Thoracic aorta (tissue), 2 donors: ENCODE data around the gene CIB4. TPM values are rescaled to one million over a fixed set of nuclear protein-coding genes. Genes with fewer than 3 reads are reported as not detected.

Experiments used
- ATAC-seq: fragments of 150-250 bp; one replicate; pipeline ENCODE4 v1.8.0; 2017; ENCODE audit warnings: low read depth; ENCODE audit not compliant: insufficient number of reproducible peaks, low FRiP score
- DNase-seq: peaks from one replicate; pipeline ENCODE4 v3.0.0-alpha.2; 2020; ENCODE audit warnings: low spot score
- H3K27ac ChIP-seq, 2 donors: fragments of 200-600 bp; sonication (generic); 1 replicate in 1 of 2; 2 replicates in 1 of 2; pipeline ENCODE4 v1.5.1; 2016; ENCODE audit warnings: mild to moderate bottlenecking in 2 of 2, moderate library complexity in 2 of 2
- H3K27me3 ChIP-seq: fragments of 200-600 bp; sonication (generic); replicated peaks from 2 replicates; pipeline ENCODE4 v1.6.0; 2016; ENCODE audit warnings: mild to moderate bottlenecking; ENCODE audit not compliant: insufficient read depth
- H3K36me3 ChIP-seq: fragments of 200-600 bp; sonication (generic); one replicate; pipeline ENCODE4 v1.5.1; 2016
- H3K4me1 ChIP-seq, 2 donors: fragments of 200-600 bp; sonication (generic); 1 replicate in 1 of 2; 2 replicates in 1 of 2; pipeline versions ENCODE4 v1.5.1 to v1.6.0; 2016; ENCODE audit warnings: low read depth in 2 of 2, mild to moderate bottlenecking in 1 of 2; ENCODE audit not compliant: control insufficient read depth in 1 of 2
- H3K4me3 ChIP-seq: fragments of 200-600 bp; sonication (generic); 2 replicates; pipeline ENCODE4 v1.5.1; 2016; ENCODE audit warnings: mild to moderate bottlenecking
- H3K9me3 ChIP-seq: fragments of 200-600 bp; sonication (generic); 2 replicates; pipeline ENCODE4 v1.5.1; 2016
- total RNA-seq, 2 donors: library from RNA; depleted of rRNA; stranded (reverse); fragments of >200 nt; gene quantifications; one replicate each; pipeline versions ENCODE4 v1.1.0 to v1.2.3, GENCODE V29; 2016
- TF ChIP-seq, protein P1 (sequence below): fragments of 200-600 bp; sonication (generic); IDR thresholded peaks from one replicate; pipeline ENCODE4 v1.5.1; 2019; ENCODE audit warnings: antibody characterized with exemption

The CIB4 gene
- total RNA-seq, 2 donors from 2014 or later: not detected

DNA sequence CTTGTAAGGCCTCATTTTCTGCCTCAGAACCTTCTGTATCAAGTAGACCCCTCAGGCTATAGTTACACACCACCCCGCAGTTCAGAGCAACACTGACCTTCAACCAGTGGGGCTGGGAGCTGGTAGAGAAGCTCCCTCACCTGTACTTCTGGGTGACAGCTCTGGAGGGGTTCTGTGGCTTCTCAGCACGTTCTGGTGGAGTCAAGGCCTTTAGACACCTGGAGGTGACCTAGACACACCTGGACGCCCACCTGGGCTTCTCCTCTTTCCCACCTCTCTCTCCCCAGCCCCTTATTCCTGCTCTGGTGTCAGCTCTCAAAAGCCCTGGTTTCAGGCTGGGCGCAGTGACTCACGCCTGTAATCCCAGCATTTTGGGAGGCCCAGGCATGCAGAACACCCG lies 7.3 kb upstream of the CIB4 start:
- H3K36me3 ChIP-seq: no peaks in the 10 kb centered on the region
- no peak overlapping the region for H3K27ac ChIP-seq
- H3K4me1 ChIP-seq: no peaks in the 10 kb centered on the region
- TF ChIP-seq, protein P1, sequence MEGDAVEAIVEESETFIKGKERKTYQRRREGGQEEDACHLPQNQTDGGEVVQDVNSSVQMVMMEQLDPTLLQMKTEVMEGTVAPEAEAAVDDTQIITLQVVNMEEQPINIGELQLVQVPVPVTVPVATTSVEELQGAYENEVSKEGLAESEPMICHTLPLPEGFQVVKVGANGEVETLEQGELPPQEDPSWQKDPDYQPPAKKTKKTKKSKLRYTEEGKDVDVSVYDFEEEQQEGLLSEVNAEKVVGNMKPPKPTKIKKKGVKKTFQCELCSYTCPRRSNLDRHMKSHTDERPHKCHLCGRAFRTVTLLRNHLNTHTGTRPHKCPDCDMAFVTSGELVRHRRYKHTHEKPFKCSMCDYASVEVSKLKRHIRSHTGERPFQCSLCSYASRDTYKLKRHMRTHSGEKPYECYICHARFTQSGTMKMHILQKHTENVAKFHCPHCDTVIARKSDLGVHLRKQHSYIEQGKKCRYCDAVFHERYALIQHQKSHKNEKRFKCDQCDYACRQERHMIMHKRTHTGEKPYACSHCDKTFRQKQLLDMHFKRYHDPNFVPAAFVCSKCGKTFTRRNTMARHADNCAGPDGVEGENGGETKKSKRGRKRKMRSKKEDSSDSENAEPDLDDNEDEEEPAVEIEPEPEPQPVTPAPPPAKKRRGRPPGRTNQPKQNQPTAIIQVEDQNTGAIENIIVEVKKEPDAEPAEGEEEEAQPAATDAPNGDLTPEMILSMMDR: no peak
- DNase-seq: no peak
- H3K9me3 ChIP-seq: no peaks in the 10 kb centered on the region
- ATAC-seq: no peak
- H3K27me3 ChIP-seq: no peaks in the 10 kb centered on the region
- no peak overlapping the region for H3K4me3 ChIP-seq

DNA sequence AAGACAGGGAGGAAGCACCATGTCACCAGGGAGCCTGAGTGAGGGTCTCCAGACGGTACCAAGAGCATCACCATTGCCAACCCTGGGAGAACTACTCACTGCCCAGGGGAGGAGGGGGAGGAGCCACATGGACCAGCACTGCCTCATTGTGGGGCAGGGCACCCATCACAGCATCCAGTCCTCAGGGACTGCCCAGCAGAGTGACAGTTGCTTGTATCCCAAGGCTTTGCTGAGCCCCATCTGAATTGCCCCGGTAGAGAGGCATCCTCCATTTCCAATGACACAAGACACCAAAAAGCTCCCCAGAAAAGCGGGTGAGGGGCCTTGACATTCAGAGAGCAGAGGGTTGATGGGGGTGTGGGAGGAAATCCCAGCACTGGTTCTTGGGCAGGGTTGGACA lies 6.8 kb upstream of the CIB4 start:
- no peaks in the 10 kb centered on the region for H3K9me3 ChIP-seq
- H3K27ac ChIP-seq: no peak overlapping the region
- no peaks in the 10 kb centered on the region for H3K4me1 ChIP-seq
- H3K36me3 ChIP-seq: no peaks in the 10 kb centered on the region
- TF ChIP-seq, protein P1: no peak
- no peak for ATAC-seq
- H3K27me3 ChIP-seq: no peaks in the 10 kb centered on the region
- DNase-seq: no peak
- no peak overlapping the region for H3K4me3 ChIP-seq

DNA sequence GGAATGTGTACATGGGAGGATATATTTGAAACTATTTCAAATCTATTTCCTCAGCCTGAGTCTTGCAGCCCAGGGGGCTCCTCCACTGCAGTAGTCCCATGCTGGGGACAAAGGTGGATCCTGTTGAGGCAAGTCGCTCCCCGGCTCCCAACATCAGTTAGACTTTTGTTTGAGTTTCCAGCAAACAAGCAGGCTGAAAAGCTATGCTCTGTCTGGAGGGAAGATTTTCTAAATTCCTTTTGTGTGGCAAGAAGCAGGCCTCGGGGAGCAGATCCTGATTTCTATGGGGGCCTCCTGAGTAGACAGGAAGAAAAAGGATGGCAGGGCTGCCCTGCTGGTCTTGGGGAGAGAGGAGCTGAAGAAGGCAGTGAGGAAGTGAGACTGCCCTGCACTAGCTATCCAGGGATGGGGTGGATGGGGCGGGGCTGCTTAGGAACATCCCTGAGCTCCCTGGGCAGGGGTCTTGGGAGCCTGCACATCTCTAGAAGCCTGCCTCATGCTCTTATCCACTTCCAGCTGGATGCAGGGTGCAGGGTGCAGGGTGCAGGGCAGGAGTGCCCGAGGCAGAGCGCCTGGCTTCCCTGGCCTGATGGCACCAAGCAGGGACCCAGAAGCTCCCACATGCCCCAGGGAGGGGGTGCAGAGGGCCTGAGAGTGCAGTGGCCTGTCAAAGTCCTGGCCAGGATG lies 6.0 kb upstream of the CIB4 start:
- no peak for DNase-seq
- Histone ChIP-seq H3K36me3 (no peaks in the 10 kb centered on the region), H3K4me3 (no peak overlapping the region), H3K27ac (no peak overlapping the region), H3K27me3 (no peaks in the 10 kb centered on the region), H3K4me1 (no peaks in the 10 kb centered on the region), H3K9me3 (no peaks in the 10 kb centered on the region)
- TF ChIP-seq, protein P1: no peak
- ATAC-seq: no peak

DNA sequence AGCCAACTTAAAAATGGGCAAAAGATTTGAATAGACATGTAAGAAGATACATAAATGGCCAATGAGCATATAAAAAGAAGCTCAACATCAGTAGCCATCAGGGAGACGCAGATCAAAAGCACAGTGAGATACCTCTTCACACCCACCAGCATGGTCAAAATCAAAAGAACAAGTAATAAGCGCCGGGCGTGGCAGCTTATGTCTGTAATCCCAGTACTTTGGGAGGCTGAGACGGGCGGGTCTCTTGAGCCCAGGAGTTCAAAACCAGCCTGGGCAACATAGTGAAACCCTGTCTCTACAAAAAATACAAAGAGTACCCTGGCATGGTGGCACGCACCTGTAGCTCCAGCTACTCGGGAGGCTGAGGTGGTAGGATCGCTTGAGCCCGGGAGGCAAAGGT lies 4.6 kb upstream of the CIB4 start:
- TF ChIP-seq, protein P1: no peak
- H3K27me3 ChIP-seq: no peaks in the 10 kb centered on the region
- H3K9me3 ChIP-seq: no peaks in the 10 kb centered on the region
- H3K4me3 ChIP-seq: no peak overlapping the region
- H3K36me3 ChIP-seq: no peaks in the 10 kb centered on the region
- H3K4me1 ChIP-seq: no peaks in the 10 kb centered on the region
- ATAC-seq: no peak
- DNase-seq: no peak
- no peak overlapping the region for H3K27ac ChIP-seq

DNA sequence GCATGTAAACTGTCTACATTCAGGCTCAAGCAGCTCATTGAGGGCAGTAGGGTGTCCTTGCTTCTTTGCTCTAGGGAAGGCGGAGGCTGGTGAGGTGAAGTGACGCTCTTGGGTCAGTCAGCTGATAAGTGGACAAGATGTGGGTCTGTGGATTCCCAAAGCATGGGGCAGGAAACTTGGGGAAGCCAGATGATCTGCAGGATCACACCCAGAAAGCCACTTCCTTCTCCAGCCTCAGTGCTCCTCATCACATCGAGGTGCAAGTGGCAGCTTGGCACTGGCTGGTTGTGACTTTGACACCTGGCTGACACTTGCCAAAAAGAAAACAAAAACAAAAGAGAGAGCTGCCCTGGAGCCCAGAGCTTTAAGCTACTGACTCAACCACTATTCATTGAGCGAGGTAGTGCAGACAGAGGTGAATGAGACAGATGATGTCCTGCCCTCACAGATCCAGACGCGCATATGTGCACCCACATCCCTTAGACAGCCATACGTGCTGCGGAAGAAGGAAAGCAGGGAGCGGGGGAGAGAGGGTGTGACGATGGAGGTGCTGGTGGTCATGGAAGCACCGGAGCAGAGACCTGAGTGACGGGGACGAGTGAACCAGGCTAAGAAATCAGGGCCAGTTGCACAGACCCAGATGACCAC lies 3.1 kb upstream of the CIB4 start:
- Histone ChIP-seq H3K9me3 (no peaks in the 10 kb centered on the region), H3K4me1 (no peaks in the 10 kb centered on the region), H3K27me3 (no peaks in the 10 kb centered on the region), H3K4me3 (no peak overlapping the region), H3K36me3 (no peaks in the 10 kb centered on the region), H3K27ac (no peak overlapping the region)
- no peak for DNase-seq
- ATAC-seq: no peak
- TF ChIP-seq, protein P1: no peak
